Hepatocyte (in vitro differentiated cells): ENCODE measurements around the gene OXER1.

ENCODE experiments used
- CTCF ChIP-seq: fragments of 200-600 bp; sonication (generic); IDR thresholded peaks from 2 replicates; pipeline ENCODE4 v1.5.1; 2016; ENCODE audit warnings: antibody characterized with exemption, mild to moderate bottlenecking; ENCODE audit not compliant: poor library complexity
- EZH2 ChIP-seq: fragments of 200-600 bp; sonication (generic); IDR thresholded peaks from 2 replicates; pipeline ENCODE4 v1.6.1; 2016; ENCODE audit warnings: antibody characterized with exemption, mild to moderate bottlenecking, borderline replicate concordance
- EZH2phosphoT487 ChIP-seq: fragments of 200-600 bp; sonication (generic); IDR thresholded peaks from one replicate; pipeline ENCODE4 v1.6.1; 2018; ENCODE audit warnings: antibody characterized with exemption, mild to moderate bottlenecking, low read depth, moderate library complexity; ENCODE audit not compliant: unreplicated experiment, severe bottlenecking

DNA sequence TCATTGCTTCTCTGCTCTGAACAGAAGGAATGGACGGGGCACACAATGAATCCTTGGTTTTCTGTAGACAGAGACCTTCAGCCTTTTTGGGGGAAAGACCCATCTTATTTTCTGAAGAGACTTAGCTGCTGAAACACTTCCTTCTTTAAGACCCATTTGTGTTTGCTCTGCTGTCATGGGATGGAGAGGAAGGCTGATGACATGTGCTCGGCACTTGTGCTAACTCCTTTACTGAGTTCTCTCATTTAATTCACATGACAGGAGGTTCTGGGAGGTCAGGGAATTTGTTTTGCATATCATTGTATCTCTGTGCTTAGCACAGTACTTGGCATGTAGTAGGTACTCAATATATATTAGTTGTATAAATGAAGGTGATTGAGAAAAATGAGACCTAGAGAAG, 39.0 kb downstream of the OXER1 start:
- TF ChIP-seq CTCF, result no peak
- TF ChIP-seq EZH2, result no peak
- no peak for TF ChIP-seq EZH2phosphoT487
